ENCODE data around the gene TXNDC2. TPM values are rescaled to one million over a fixed set of nuclear protein-coding genes. Genes with fewer than 3 reads are reported as not detected.
A peak's percentile ranks its signal among the peaks of the same experiment; 100 is the strongest.

TXNDC2 gene
- total and polyA plus RNA-seq, 4 donors = 0.12 to 0.19 (median 0.16) TPM; not detected in 1

- Histone ChIP-seq H3K9ac (ENCODE audit: insufficient read depth in 1 of 2, low read length in 2 of 2) (peak overlapping the region in 1 of 2 donors; percentile 70), H3K27ac (ENCODE audit: low read depth in 1 of 2, low read length in 1 of 2) (peak overlapping the region; percentile 46 to 55), H3K36me3 (ENCODE audit: control insufficient read depth in 4 of 4, insufficient read depth in 4 of 4, low read length in 4 of 4) (peaks cover 0 to 4% (median 0%) of the 10 kb centered on the region in 4 donors), H3K9me3 (ENCODE audit: control insufficient read depth in 4 of 4, insufficient read depth in 3 of 4, low read length in 3 of 4) (no peaks in the 10 kb centered on the region), H3K4me1 (ENCODE audit: control insufficient read depth in 5 of 5, insufficient read depth in 5 of 5, low read length in 5 of 5) (peaks cover 0 to 15% (median 9%) of the 10 kb centered on the region in 5 donors), H3K27me3 (ENCODE audit: control insufficient read depth in 3 of 3, insufficient read depth in 3 of 3, low read length in 2 of 3) (no peaks in the 10 kb centered on the region), H3K4me3 (no peak overlapping the region)
- WGBS, 2 donors = 55 to 61% methylated on average over 10 of the region's 10 CpGs
- ATAC-seq (ENCODE audit: insufficient read depth, low FRiP score) = no peak
- TF ChIP-seq CTCF (IDR thresholded peaks at IDR 0.05; ENCODE audit: control extremely low read depth, extremely low read depth) = no peak
- DNase-seq = peak; percentile 52 to 81 (median 80)
Measured at GRCh38 chr18:9846162-9846925, 39.4 kb upstream of the TXNDC2 start.

GRCh38 chr18:9848170-9848879 lies 37.4 kb upstream of the TXNDC2 start:
- no peak for TF ChIP-seq CTCF (IDR thresholded peaks at IDR 0.05; ENCODE audit: control extremely low read depth, extremely low read depth)
- no peak overlapping the region for H3K27ac ChIP-seq (ENCODE audit: low read depth in 1 of 2, low read length in 1 of 2)
- no peak overlapping the region for H3K4me3 ChIP-seq
- H3K4me1 ChIP-seq (ENCODE audit: control insufficient read depth in 5 of 5, insufficient read depth in 5 of 5, low read length in 5 of 5) = peaks cover 0 to 15% (median 9%) of the 10 kb centered on the region in 5 donors
- H3K27me3 ChIP-seq (ENCODE audit: control insufficient read depth in 3 of 3, insufficient read depth in 3 of 3, low read length in 2 of 3) = no peaks in the 10 kb centered on the region
- no peak for ATAC-seq (ENCODE audit: insufficient read depth, low FRiP score)
- H3K9me3 ChIP-seq (ENCODE audit: control insufficient read depth in 4 of 4, insufficient read depth in 3 of 4, low read length in 3 of 4) = no peaks in the 10 kb centered on the region
- WGBS, 2 donors = 84 to 92% methylated on average over 5 of the region's 5 CpGs
- DNase-seq = no peak
- peaks cover 0 to 4% (median 0%) of the 10 kb centered on the region in 4 donors for H3K36me3 ChIP-seq (ENCODE audit: control insufficient read depth in 4 of 4, insufficient read depth in 4 of 4, low read length in 4 of 4)
- no peak overlapping the region for H3K9ac ChIP-seq (ENCODE audit: insufficient read depth in 1 of 2, low read length in 2 of 2)

GRCh38 chr18:9849407-9850283 lies 36.1 kb upstream of the TXNDC2 start:
- DNase-seq (peak in 1 of 3 donors; percentile 33), ATAC-seq (ENCODE audit: insufficient read depth, low FRiP score) (peak; percentile 75)
- peak overlapping the region; percentile 42 to 66 for H3K27ac ChIP-seq (ENCODE audit: low read depth in 1 of 2, low read length in 1 of 2)
- no peaks in the 10 kb centered on the region for H3K27me3 ChIP-seq (ENCODE audit: control insufficient read depth in 3 of 3, insufficient read depth in 3 of 3, low read length in 2 of 3)
- H3K36me3 ChIP-seq (ENCODE audit: control insufficient read depth in 4 of 4, insufficient read depth in 4 of 4, low read length in 4 of 4) = peaks cover 0 to 4% (median 0%) of the 10 kb centered on the region in 4 donors
- H3K4me3 ChIP-seq = no peak overlapping the region
- H3K4me1 ChIP-seq (ENCODE audit: control insufficient read depth in 5 of 5, insufficient read depth in 5 of 5, low read length in 5 of 5) = peaks cover 0 to 15% (median 11%) of the 10 kb centered on the region in 5 donors
- no peaks in the 10 kb centered on the region for H3K9me3 ChIP-seq (ENCODE audit: control insufficient read depth in 4 of 4, insufficient read depth in 3 of 4, low read length in 3 of 4)
- H3K9ac ChIP-seq (ENCODE audit: insufficient read depth in 1 of 2, low read length in 2 of 2) = no peak overlapping the region
- TF ChIP-seq CTCF (IDR thresholded peaks at IDR 0.05; ENCODE audit: control extremely low read depth, extremely low read depth) = no peak
- WGBS, 2 donors = 33 to 40% methylated on average over 18 of the region's 18 CpGs
